ENCODE results near the gene PPP2R5D.
A peak's percentile ranks its signal among the peaks of the same experiment; 100 is the strongest.
"Not testable (repeated sequence)": the region's sequence is repeated elsewhere in the genome, so short reads cannot be mapped to it uniquely, and the experiment has no call there.

PPP2R5D gene

DNA sequence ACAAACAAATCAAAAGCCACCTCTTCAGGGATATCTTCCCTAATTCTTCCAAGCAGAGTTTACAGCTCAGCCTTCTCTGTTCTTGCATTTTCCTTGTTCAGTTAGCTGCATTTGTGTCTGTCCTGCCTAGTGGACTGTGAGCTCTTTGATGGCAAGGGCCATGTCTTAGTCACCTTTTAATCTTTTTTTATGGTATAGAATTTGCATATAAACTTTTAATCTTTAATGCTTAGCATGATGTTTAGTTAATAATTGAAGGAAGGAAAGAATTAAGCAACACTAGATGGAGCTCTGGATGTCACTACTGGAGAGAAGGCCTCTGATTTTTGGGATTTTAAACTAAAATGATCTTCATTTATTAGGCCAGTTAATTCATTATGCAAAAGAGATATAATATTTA lies 12.1 kb downstream of the PPP2R5D start:
- no peak for DNase-seq

DNA sequence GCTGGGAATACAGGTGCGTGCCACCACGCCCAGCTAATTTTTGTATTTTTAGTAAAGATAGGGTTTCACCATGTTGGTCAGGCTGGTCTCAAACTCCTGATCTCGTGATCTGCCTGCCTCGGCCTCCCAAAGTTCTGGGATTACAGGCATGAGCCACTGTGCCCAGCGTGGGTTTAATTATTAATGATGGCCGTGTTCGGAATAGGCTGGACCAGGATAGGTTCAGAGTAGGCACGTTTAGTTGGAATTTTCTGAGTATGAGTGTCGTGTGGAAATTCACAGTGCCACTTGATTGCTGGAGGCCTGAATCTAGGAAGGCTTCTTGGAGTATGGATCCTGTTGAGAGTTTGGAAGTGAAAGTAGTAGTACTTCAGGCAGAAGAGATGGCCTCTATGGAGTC lies 13.8 kb downstream of the PPP2R5D start:
- not testable (repeated sequence) for DNase-seq

DNA sequence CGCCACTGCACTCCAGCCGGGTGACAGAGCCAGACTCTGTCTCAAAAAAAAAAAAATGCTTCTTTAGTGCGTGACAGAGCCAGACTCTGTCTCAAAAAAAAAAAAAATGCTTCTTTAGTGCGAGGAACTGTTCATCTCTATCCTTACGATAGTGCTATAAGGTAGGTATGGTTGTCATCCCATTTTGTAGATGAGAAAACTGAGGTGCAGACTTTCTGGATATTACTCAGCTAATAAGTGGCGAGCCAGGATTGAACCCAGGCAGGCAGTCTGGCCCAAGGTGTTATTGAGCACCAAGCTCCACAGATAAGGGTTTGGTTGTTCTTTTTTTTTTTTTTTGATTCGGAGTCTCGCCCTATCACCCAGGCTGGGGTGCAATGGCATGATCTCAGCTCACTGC lies 17.5 kb downstream of the PPP2R5D start:
- DNase-seq = no peak

DNA sequence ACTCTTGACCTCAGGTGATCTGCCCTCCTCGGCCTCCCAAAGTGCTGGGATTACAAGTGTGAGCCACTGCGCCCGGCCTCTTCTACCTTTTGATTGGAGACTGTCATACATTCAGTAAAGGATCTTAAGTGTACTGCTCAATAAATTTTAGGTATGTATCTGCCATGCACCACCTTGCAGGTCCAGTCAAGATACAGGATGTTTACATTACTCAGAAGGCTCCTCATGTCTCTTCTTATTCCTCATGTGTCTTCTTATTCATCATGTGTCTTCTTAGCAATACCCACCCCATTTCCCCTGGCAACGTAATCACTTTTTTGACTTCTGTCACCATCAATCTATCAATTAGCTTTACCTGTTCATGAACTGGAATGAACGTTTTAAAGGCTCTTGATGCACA lies 21.5 kb downstream of the PPP2R5D start:
- no peak for DNase-seq

DNA sequence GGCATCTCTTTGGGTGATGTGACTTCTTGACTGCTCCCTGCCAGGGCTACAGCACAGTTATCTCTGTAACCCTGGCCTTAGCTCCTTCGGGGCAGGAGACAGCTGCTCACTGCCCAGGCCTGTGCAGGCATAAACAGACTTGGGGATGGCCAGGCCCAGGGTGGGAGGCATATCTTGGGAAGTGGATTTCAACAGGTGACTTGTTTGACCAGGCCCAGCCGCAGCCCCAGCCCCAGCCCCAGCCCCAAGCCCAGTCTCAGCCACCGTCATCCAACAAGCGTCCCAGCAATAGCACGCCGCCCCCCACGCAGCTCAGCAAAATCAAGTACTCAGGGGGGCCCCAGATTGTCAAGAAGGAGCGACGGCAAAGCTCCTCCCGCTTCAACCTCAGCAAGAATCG lies 21.9 kb downstream of the PPP2R5D start:
- no peak for DNase-seq

DNA sequence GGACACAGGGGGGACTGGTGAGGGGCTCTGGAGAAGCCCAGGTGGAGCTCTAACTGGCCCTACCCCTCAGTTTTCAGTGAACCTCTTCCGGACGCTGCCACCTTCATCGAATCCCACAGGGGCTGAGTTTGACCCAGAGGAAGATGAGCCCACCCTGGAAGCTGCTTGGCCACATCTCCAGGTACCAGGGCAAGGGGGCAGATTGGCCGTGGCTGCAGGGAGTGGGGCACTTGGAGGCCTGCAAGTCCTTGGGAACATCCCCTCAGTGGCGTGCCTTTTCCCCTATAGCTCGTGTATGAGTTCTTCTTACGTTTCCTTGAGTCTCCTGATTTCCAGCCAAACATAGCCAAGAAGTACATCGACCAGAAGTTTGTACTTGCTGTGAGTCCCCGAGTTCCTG lies 22.8 kb downstream of the PPP2R5D start:
- DNase-seq = no peak

DNA sequence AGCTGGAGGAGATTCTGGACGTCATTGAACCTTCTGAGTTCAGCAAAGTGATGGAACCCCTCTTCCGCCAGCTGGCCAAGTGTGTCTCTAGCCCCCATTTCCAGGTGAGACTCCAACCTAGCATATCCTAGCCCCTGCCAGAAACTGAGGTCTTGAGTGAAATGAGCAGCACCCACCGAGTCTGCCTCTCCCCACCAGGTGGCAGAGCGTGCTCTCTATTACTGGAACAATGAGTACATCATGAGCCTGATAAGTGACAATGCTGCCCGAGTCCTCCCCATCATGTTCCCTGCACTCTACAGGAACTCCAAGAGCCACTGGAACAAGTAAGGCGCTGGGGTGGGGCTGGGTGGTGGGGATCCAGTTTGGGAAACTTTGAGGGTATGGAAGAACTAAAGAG lies 24.8 kb downstream of the PPP2R5D start:
- peak; percentile 32 for DNase-seq

DNA sequence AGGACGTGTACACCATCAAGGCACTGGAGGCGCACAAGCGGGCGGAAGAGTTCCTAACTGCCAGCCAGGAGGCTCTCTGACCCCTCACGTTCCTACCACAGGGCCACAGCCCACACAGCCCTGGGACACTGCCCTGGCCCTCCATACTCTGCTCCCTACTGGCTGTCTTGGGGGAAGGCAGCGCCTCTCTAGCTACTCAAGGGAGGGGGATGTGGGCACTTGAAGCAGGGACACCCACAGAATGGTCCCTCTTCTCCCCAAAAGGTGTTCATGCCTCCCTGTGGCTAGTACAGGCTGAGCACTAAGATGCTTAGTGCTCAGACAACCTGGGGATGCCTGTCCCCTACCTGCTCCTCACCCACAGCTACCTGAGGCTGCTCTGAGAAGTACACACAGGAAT lies 26.8 kb downstream of the PPP2R5D start:
- DNase-seq = no peak

DNA sequence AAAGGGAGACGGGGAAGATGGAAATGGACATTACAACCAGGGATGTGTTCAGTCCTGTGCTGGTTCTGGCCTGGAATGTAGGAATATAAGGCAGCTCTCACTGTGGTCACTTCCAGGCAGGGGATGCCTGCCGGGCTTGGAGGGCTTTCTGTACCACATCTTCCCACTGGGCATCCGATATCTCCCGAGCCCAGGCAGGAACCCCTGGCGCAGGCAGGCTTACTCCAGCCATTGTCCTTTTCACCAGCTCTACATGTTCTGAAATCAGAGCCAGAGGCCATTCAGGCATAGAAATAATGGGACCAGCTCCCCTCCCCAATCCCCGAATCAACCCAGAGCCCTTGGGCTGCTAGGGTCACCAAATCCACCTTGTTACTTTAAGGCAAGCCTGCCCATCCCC lies 28.0 kb downstream of the PPP2R5D start:
- no peak for DNase-seq

DNA sequence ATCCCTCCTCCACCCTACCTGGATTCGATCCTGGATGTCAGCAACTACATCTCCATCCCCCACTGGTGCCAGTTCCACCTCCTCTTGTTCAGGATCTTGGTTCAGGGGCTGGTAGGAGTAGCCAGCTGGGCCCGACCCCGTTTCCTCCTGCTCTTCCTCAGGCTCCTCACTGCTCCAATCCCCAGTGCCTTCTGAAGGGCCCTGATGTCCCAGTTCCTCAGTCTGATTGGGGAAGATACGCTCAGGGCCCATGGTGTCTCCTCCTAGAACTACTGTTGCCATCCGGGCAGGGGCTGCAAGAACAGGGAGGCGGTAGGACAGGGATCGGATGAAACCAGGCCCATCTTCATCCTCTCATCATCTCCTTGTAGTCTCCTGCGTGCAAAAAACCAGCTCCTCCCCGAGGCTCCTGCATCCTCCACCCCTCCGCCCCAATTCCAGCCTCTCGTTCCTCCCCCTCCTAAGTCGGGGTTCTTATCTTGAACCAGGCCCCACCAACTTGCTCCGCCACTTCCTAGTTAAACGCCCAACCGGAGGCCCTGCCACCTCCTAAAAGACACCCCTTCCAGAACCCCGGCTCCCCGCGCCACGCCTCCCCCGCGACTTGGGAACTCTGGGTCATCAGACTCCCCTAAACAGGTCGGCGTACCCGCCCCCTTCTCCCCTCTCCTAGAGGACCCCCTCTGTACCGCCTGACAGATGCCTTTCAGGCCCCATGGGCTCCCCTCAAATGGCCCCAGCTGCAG lies 28.9 kb downstream of the PPP2R5D start:
- peak; percentile 66 for DNase-seq

DNA sequence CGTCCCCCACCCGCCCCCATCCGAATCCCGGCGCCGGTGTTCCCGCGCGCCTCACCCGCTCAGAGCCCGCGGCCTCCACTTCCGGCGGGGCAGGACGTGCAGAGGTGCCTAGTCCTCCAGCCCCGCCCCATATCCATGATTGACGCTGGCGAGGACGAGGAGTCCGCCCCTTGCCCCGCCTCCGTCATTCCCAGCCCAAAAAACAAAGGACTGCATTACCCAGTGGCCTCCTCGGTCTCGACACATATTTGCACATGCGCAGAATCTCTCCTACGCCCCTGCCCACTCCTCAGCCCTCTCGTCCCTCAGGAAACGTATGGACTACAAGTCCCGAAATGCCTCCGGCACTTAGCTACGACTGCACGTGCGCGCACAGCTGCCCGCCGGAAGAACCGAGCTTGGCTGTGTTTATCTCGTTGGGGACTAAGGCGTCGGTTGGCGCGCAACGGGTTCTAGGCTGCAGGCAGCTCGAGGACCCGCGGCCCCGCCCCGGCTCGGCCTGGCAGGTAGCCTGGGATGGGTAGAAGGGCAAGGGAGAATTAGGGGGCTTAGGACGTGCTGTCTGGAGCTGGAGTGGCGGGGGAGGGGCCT lies 29.6 kb downstream of the PPP2R5D start, which contains the start of the genes KLHDC3 and MEA1:
Gene KLHDC3, plus strand, starts transcription at position 407 of the 591 bp plus-strand sequence. CDS start 2,944 bp downstream, outside the sequence.
Gene MEA1, minus strand, starts transcription at position 104 of the 591 bp plus-strand sequence. CDS start 133 bp downstream, outside the sequence.
- DNase-seq = peak; percentile 100

DNA sequence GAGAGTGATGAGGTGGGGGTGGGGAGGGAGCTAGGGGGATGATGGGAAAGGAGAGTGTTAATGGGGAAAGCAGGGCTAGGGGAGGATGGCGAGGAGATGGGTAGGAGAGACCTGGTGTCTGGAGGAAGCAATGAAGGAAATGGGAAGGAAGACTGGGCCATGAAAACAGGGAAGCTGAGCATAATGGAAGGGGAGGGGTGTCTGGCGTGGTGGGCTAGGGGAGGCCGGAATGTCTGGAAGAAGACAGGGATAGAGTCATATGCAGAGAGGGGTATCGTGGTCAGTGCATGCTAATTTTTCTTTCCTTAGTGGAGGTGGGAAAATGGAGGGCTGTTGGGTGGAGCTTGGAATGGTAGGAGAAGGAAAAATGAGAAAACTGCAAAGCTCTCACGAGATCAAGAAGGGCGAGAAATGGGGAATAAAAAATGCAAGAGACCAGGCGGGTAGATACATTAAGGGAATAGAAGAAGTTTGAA lies 30.1 kb downstream of the PPP2R5D start:
- peak; percentile 45 for DNase-seq

DNA sequence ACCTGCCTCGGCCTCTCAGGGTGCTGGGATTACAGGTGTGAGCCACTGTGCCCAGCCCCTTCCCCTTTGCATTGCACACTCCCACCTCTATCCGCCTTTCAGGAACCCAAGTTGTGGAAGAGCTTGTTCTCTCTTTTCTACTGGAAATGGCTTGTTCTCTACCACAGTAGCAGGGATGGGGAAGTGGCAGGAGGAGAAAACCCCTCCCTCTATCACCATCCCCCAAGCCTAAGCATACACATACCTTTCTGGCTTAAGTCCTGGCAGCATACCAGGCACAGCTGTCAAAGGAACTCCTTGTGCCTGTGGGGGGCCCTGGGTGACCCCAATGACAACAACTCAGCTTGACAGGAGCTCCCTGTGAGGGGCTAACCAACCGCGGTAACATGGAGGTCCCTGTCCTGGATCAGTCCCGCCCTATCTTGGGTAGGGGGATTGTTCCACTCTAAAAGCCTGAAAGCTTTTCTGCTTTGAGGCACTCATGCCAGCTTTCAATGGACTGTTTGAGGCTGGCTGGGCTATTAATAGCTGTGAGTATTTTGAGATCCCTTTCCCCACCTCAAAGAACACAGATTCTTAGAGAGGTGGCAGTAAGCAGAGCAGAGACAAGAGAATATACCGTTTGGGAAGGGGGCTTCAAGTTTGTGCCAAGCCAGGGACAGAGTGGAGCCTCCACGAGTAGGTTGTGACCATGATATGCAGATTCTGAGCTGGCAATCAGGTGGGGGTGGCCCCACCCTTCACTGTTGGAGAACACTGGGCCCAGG lies 32.0 kb downstream of the PPP2R5D start:
- DNase-seq = no peak

DNA sequence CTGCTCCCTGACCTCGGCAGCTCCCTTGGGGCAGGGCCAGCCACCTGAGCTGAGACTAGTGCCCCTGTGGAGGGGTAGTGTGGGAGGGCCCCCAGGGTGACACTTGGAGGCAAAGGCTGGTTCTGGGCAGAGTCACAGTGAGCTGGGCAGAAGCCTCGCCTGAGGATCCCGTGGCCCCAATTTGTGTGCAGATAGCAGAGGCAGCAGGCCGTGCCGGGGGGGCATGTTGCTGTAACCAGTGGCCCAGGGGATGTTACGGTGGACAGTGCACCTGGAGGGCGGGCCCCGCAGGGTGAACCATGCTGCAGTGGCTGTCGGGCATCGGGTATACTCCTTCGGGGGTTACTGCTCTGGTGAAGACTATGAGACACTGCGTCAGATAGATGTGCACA lies 32.6 kb downstream of the PPP2R5D start:
- DNase-seq = no peak

DNA sequence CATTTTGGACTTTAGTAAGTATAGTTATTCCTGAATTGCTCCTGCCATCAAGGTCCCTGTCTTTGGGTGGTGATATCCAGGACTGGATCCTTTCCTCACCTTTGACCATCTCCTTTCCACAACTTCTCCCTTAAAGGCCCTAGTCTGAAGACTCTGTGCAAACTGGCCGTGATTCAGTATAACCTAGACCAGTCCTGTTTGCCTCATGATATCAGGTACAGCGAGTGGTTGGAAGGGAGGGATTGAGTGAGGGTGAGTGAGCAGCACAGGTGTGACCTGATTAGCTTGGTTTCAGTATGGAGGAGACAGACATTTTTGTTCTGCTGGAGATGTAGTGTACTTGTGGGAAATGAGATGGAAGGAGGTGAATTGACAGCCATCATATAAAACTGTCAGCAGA lies 34.8 kb downstream of the PPP2R5D start:
- DNase-seq = no peak

DNA sequence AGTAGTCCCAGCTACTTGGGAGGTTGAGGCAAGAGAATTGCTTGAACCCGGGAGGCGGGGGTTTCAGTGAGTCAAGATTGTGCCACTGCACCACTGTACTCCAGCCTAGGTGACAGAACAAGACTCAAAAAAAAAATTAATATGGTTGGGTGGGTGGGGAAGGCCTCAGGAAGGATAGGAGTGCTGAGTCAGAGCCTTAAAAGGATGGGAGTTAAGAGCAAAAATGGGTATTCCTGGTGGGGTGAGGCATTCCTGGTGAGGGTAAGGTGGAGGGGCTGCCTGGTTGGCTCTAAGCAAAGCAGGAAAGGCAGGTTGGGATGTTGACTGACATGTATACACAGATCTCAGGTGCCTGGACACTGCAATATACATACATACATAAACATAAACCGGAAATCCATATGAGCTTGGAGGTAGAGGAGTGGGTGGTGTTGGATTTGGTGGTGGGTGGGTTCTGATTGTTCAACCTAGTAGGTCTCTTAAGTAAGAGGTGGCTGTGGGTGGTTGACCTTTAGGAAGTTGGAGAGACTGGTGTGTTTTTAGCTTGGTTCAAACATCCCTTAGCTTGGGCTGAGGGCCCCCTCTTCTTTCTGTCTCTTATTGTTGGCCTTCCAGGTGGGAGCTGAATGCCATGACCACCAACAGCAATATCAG lies 35.8 kb downstream of the PPP2R5D start:
- DNase-seq = no peak

DNA sequence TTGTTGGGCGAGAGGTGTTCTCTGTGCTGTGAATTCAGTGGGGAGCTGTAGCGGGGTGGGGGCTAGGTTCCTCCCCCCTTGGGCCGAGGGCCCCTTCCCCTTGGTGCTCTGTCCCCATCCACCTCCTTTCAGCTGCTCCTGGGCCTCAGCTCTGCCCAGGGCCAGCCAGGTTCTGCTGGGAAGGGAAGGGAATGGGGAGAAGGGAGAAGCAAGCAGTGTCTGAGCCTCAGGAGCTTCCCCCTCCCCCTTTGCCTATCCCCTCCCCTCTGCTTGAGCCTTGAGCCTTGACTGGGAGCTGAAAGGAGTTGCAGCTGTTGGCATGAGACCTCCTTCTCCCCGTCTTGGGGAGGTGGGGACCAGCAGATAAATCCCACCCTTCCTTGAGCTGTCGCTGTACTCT lies 36.5 kb downstream of the PPP2R5D start:
- DNase-seq = peak; percentile 18

DNA sequence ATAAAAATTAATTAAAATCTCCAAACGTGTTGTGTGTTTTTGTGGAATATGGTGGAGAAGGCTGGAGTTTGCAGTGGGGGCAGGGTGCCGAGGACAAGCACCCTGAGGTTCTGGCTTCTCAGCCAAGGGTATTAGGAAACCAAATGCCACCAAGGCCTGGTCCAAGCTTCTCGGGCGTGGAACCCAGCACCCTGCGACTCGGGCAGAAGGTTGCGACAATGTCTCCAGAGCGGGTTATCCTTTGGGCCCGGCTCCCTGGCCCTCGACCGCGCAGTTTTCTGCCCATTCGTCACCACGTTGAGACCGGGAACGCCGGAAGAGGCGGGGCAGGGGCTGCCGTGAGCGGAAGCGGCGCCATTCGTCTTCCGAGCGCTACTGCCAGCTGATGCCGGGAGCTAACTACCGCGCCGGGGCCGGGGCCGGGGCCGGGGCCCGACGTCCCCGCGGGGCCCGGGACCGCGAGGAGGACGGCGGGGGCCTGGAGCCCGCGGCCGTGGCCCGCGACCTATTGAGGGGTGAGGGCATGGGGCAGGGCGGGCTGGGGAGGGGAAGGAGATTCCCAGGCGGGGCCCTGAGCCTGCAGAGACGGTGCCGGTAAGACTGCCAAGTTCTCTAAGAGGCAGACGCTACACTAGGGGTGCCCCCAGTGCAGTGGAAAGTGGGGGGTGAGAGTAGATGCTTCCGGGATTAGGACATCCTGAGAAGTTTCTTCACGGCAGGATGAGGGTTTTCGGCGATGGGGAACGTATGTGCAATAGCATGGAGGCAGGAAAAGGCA lies 37.1 kb downstream of the PPP2R5D start, which contains the start of gene RRP36:
Gene RRP36, plus strand, starts transcription at position 354 of the 778 bp plus-strand sequence. Its CDS starts 32 bp downstream, at position 386.
- peak; percentile 78 for DNase-seq

DNA sequence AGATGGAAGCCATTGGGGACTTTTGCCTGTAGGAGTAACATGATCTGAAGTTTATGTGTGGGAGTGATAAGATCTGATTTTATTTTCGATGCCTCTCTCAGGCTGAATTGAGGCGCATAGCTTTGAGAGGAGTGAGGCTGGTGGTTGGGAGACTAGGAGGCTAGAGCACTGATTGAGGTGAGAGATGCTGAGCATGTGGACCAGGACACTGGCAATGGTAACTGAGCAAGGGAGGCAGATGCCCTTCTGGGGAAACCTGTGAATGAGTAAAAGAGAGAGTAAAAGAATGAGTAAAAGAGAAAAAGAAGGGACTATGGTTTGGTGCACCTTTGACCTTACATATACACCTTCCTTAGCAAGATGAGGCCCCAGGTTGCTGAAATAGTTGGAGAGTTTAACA lies 40.1 kb downstream of the PPP2R5D start:
- no peak for DNase-seq

DNA sequence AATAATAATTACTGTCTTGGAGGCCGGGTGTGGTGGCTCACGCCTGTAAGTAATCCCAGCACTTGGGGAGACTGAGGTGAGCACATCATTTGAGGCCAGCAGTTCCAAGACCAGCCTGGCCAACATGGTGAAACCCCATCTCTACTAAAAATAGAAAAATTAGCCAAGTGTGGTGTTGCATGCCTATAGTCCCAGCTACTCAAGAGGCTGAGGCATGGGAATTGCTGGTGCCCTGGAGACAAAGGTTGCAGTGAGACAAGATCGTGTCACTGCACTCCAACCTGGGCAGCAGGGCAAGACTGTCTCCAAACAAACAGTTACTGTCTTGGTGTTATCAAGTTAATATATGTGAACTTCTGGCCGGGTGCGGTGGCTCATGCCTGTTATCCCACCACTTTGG lies 42.0 kb downstream of the PPP2R5D start:
- no peak for DNase-seq

DNA sequence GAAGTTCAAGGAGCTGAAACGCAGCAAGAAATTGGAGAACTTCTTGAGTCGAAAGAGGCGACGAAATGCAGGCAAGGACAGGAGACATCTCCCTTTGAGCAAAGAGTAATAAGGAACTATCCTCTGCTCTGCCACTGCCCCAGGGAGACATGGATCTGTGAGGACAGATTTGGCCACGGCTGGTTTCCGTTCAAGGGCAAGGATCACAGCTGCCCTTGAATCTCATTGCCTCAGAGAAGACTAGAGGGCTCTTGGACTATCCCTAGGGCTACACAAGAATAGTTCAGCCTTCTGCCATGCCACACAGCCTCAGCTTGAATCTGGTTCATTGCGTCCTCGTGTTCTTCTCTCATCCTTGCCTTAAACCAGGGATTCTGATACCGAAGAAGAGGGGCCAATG lies 44.8 kb downstream of the PPP2R5D start:
- DNase-seq = no peak

DNA sequence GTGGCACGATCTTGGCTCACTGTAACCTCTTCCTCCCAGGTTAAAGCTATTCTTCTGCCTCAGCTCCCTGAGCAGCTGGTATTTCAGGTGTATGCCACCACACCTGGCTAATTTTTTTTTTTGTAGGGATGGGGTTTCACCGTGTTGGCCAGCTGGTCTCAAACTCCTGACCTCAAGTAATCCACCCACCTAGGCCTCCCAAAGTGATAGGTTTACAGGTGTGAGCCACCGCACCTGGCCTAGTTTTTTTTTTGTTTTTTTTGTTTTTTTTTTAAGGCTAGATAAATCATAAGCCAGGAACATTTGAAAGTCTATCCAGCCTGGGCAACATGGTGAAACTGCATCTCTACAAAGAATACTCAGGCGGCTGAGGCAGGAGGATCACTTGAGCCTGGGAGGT lies 48.0 kb downstream of the PPP2R5D start:
- no peak for DNase-seq
